Type B pancreatic cell (in vitro differentiated cells): Measurements from ENCODE around the gene CHDH. TPM values are rescaled to one million over a fixed set of nuclear protein-coding genes. Genes with fewer than 3 reads are reported as not detected.
A peak's percentile ranks its signal among the peaks of the same experiment; 100 is the strongest.

Source experiments
- DNase-seq: peaks from one replicate; pipeline ENCODE4 v3.0.0; 2021; ENCODE audit warnings: mixed read lengths; ENCODE audit not compliant: unreplicated experiment; ENCODE audit errors: extremely low spot score
- H3K27ac Mint-ChIP-seq: 2 replicates; pipeline ENCODE4 v1.8.0; 2021; ENCODE audit warnings: mild to moderate bottlenecking, mixed read lengths
- H3K27me3 Mint-ChIP-seq: 2 replicates; pipeline ENCODE4 v1.8.0; 2021; ENCODE audit warnings: mixed read lengths
- H3K36me3 Mint-ChIP-seq: 2 replicates; pipeline ENCODE4 v1.8.0; 2021; ENCODE audit warnings: mixed read lengths
- H3K4me1 Mint-ChIP-seq: one replicate; pipeline ENCODE4 v1.8.0; 2021; ENCODE audit warnings: mixed read lengths; ENCODE audit not compliant: unreplicated experiment
- H3K4me3 Mint-ChIP-seq: 2 replicates; pipeline ENCODE4 v1.8.0; 2021; ENCODE audit warnings: mild to moderate bottlenecking, mixed read lengths
- H3K9me3 Mint-ChIP-seq: 2 replicates; pipeline ENCODE4 v1.8.0; 2021; ENCODE audit warnings: mixed read lengths
- total RNA-seq: library from RNA; stranded (reverse); gene quantifications from 2 replicates; pipeline ENCODE4 v1.2.1, GENCODE V29; 2021; ENCODE audit warnings: low replicate concordance
- TF ChIP-seq, protein P1 (sequence below): fragments of 200-600 bp; sonication (generic); conservative IDR thresholded peaks from 2 replicates; pipeline ENCODE4 v1.5.0; 2021; ENCODE audit warnings: antibody characterized with exemption, mild to moderate bottlenecking

Gene CHDH
- total RNA-seq, 1 donor from 2014 or later: 8.0 TPM

DNA sequence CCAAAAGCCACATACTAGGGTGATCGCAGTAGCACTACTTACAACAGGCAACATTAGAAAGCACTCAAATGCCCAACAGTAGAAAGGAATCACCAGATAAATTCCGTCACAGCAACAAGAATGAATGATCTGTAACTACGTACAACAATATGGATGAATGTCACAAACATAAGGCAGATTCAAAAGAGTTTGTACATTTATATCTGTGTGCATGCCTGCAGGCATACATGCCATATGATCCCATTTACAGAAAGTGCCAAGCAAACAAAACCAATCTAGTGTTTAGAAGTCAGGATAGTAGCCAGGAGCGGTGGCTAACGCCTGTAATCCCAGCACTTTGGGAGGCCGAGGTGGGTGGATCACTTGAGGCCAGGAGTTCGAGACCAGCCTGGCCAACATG is 3.7 kb upstream of the CHDH start:
- Mint-ChIP-seq H3K4me3 (no peak overlapping the region), H3K9me3 (no peaks in the 10 kb centered on the region), H3K27ac (no peak overlapping the region), H3K36me3 (peaks cover 9% of the 10 kb centered on the region), H3K4me1 (peaks cover 3% of the 10 kb centered on the region), H3K27me3 (peaks cover 21% of the 10 kb centered on the region)
- no peak for DNase-seq
- TF ChIP-seq, protein P1, sequence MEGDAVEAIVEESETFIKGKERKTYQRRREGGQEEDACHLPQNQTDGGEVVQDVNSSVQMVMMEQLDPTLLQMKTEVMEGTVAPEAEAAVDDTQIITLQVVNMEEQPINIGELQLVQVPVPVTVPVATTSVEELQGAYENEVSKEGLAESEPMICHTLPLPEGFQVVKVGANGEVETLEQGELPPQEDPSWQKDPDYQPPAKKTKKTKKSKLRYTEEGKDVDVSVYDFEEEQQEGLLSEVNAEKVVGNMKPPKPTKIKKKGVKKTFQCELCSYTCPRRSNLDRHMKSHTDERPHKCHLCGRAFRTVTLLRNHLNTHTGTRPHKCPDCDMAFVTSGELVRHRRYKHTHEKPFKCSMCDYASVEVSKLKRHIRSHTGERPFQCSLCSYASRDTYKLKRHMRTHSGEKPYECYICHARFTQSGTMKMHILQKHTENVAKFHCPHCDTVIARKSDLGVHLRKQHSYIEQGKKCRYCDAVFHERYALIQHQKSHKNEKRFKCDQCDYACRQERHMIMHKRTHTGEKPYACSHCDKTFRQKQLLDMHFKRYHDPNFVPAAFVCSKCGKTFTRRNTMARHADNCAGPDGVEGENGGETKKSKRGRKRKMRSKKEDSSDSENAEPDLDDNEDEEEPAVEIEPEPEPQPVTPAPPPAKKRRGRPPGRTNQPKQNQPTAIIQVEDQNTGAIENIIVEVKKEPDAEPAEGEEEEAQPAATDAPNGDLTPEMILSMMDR: no peak

DNA sequence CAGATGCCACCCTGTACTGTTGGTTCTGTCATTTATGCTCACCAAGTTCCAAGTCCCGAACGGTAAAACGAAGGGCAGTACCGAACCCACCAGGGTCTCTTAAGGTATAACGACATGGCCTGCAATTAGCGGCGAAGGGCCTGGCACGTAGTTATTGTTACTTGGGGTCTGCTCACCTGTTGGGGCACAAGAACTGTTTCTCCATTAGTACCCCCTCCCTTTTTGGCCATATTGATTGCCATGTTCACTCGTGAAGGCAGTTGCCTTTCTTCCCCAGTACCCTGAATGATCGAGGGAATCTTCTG is 584 bp upstream of the CHDH start:
- H3K27ac Mint-ChIP-seq: no peak overlapping the region
- peaks cover 21% of the 10 kb centered on the region for H3K27me3 Mint-ChIP-seq
- peaks cover 9% of the 10 kb centered on the region for H3K36me3 Mint-ChIP-seq
- TF ChIP-seq, protein P1: no peak
- peak overlapping the region; percentile 84 for H3K4me3 Mint-ChIP-seq
- no peak for DNase-seq
- no peaks in the 10 kb centered on the region for H3K9me3 Mint-ChIP-seq
- peaks cover 30% of the 10 kb centered on the region for H3K4me1 Mint-ChIP-seq

- Mint-ChIP-seq H3K27ac (no peak overlapping the region), H3K9me3 (no peaks in the 10 kb centered on the region), H3K4me3 (peak overlapping the region; percentile 84), H3K36me3 (peaks cover 6% of the 10 kb centered on the region), H3K4me1 (peaks cover 30% of the 10 kb centered on the region), H3K27me3 (peaks cover 18% of the 10 kb centered on the region)
- no peak for DNase-seq
- TF ChIP-seq, protein P1: no peak
Observed at GRCh38 chr3:53845881-53846133, 412 bp downstream of the CHDH start.

- H3K27me3 Mint-ChIP-seq: peaks cover 18% of the 10 kb centered on the region
- H3K36me3 Mint-ChIP-seq: peaks cover 5% of the 10 kb centered on the region
- H3K9me3 Mint-ChIP-seq: no peaks in the 10 kb centered on the region
- peak overlapping the region; percentile 73 for H3K27ac Mint-ChIP-seq
- no peak for DNase-seq
- peaks cover 30% of the 10 kb centered on the region for H3K4me1 Mint-ChIP-seq
- TF ChIP-seq, protein P1: peak; percentile 48
- peak overlapping the region; percentile 84 for H3K4me3 Mint-ChIP-seq
Observed at GRCh38 chr3:53845103-53845880, 927 bp downstream of the CHDH start.

GRCh38 chr3:53844262-53845102 is 1.7 kb downstream of the CHDH start:
- Mint-ChIP-seq H3K9me3 (no peaks in the 10 kb centered on the region), H3K36me3 (peaks cover 5% of the 10 kb centered on the region), H3K4me1 (peaks cover 30% of the 10 kb centered on the region), H3K27me3 (peaks cover 18% of the 10 kb centered on the region), H3K4me3 (peak overlapping the region; percentile 75), H3K27ac (peak overlapping the region; percentile 73)
- DNase-seq: no peak
- TF ChIP-seq, protein P1: no peak
